ENCODE data around the gene SORL1-AS1.
A peak's percentile ranks its signal among the peaks of the same experiment; 100 is the strongest.

The SORL1-AS1 gene

GRCh38 chr11:121456816-121457431 is 4.2 kb upstream of the SORL1-AS1 start:
- DNase-seq (ENCODE audit: low read depth, low spot score) = no peak
- Histone ChIP-seq H3K36me3 (ENCODE audit: insufficient read depth, insufficient read length, low read length) (no peaks in the 10 kb centered on the region), H3K27me3 (ENCODE audit: insufficient read depth, insufficient read length) (no peaks in the 10 kb centered on the region), H3K4me1 (ENCODE audit: insufficient read depth, insufficient read length) (peaks cover 2% of the 10 kb centered on the region), H3K4me3 (ENCODE audit: insufficient read length, low read depth) (no peak overlapping the region), H3K9me3 (ENCODE audit: insufficient read depth, low read length) (no peaks in the 10 kb centered on the region), H3K9ac (ENCODE audit: insufficient read length, low read depth) (no peak overlapping the region)
- TF ChIP-seq ZNF274 (IDR thresholded peaks at IDR 0.05; ENCODE audit: low read depth, low read length) = no peak
- no peak for TF ChIP-seq SUZ12 (IDR thresholded peaks at IDR 0.05; ENCODE audit: extremely low read depth, insufficient read depth, insufficient read length)
- no peak for TF ChIP-seq YY1 (IDR thresholded peaks at IDR 0.05; ENCODE audit: insufficient read depth, insufficient read length)

- no peaks in the 10 kb centered on the region for H3K9me3 ChIP-seq (ENCODE audit: insufficient read depth, low read length)
- H3K4me1 ChIP-seq (ENCODE audit: insufficient read depth, insufficient read length) = peaks cover 2% of the 10 kb centered on the region
- TF ChIP-seq SUZ12 (IDR thresholded peaks at IDR 0.05; ENCODE audit: extremely low read depth, insufficient read depth, insufficient read length) = no peak
- no peak for TF ChIP-seq ZNF274 (IDR thresholded peaks at IDR 0.05; ENCODE audit: low read depth, low read length)
- no peak for TF ChIP-seq YY1 (IDR thresholded peaks at IDR 0.05; ENCODE audit: insufficient read depth, insufficient read length)
- H3K9ac ChIP-seq (ENCODE audit: insufficient read length, low read depth) = no peak overlapping the region
- no peak overlapping the region for H3K4me3 ChIP-seq (ENCODE audit: insufficient read length, low read depth)
- H3K27me3 ChIP-seq (ENCODE audit: insufficient read depth, insufficient read length) = peaks cover 4% of the 10 kb centered on the region
- no peaks in the 10 kb centered on the region for H3K36me3 ChIP-seq (ENCODE audit: insufficient read depth, insufficient read length, low read length)
- no peak for DNase-seq (ENCODE audit: low read depth, low spot score)
Observed at GRCh38 chr11:121456151-121456550, 3.4 kb upstream of the SORL1-AS1 start.

GRCh38 chr11:121455115-121455514 is 2.3 kb upstream of the SORL1-AS1 start:
- Histone ChIP-seq H3K4me1 (ENCODE audit: insufficient read depth, insufficient read length) (no peaks in the 10 kb centered on the region), H3K9ac (ENCODE audit: insufficient read length, low read depth) (no peak overlapping the region), H3K36me3 (ENCODE audit: insufficient read depth, insufficient read length, low read length) (no peaks in the 10 kb centered on the region), H3K27me3 (ENCODE audit: insufficient read depth, insufficient read length) (peaks cover 11% of the 10 kb centered on the region), H3K4me3 (ENCODE audit: insufficient read length, low read depth) (no peak overlapping the region), H3K9me3 (ENCODE audit: insufficient read depth, low read length) (no peaks in the 10 kb centered on the region)
- no peak for DNase-seq (ENCODE audit: low read depth, low spot score)
- TF ChIP-seq SUZ12 (IDR thresholded peaks at IDR 0.05; ENCODE audit: extremely low read depth, insufficient read depth, insufficient read length) = no peak
- no peak for TF ChIP-seq ZNF274 (IDR thresholded peaks at IDR 0.05; ENCODE audit: low read depth, low read length)
- TF ChIP-seq YY1 (IDR thresholded peaks at IDR 0.05; ENCODE audit: insufficient read depth, insufficient read length) = no peak

DNA sequence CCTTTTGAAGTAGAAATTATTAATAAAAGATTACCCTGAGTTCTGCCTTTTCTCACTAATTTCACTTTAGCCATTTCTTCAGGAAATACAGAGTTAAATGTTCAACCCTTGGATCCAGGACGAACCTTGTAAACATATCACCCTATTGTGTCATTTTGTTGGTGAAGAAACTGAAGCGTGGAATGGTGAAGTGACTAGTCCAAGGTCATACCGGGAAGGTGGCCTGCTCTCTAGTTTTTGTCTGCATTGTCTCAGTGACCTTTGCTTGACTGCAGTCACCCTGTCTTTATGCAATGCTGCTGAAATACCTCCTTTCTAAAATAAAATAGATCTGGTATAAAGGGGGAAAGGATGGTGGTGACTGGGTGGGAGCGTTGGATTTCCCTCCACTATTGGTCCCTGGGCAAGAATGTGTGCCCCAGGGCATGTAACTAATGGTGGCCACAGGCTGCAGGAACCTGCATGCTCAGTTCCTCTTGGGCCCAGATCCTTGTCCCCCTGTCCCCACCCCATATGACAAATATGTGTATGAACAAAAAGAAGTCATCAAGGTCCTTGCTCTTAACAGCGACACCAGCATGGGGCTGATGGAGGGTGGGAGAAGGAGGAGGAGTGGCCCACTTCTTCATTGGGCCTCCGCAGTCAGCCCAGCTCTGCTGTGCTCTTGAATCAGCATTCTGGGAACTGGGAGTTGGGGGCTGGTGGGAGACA is 977 bp upstream of the SORL1-AS1 start:
- no peaks in the 10 kb centered on the region for H3K9me3 ChIP-seq (ENCODE audit: insufficient read depth, low read length)
- H3K27me3 ChIP-seq (ENCODE audit: insufficient read depth, insufficient read length) = peaks cover 11% of the 10 kb centered on the region
- no peaks in the 10 kb centered on the region for H3K4me1 ChIP-seq (ENCODE audit: insufficient read depth, insufficient read length)
- no peaks in the 10 kb centered on the region for H3K36me3 ChIP-seq (ENCODE audit: insufficient read depth, insufficient read length, low read length)
- TF ChIP-seq YY1 (IDR thresholded peaks at IDR 0.05; ENCODE audit: insufficient read depth, insufficient read length) = no peak
- TF ChIP-seq SUZ12 (IDR thresholded peaks at IDR 0.05; ENCODE audit: extremely low read depth, insufficient read depth, insufficient read length) = no peak
- no peak for TF ChIP-seq ZNF274 (IDR thresholded peaks at IDR 0.05; ENCODE audit: low read depth, low read length)
- DNase-seq (ENCODE audit: low read depth, low spot score) = no peak
- no peak overlapping the region for H3K9ac ChIP-seq (ENCODE audit: insufficient read length, low read depth)
- no peak overlapping the region for H3K4me3 ChIP-seq (ENCODE audit: insufficient read length, low read depth)

DNA sequence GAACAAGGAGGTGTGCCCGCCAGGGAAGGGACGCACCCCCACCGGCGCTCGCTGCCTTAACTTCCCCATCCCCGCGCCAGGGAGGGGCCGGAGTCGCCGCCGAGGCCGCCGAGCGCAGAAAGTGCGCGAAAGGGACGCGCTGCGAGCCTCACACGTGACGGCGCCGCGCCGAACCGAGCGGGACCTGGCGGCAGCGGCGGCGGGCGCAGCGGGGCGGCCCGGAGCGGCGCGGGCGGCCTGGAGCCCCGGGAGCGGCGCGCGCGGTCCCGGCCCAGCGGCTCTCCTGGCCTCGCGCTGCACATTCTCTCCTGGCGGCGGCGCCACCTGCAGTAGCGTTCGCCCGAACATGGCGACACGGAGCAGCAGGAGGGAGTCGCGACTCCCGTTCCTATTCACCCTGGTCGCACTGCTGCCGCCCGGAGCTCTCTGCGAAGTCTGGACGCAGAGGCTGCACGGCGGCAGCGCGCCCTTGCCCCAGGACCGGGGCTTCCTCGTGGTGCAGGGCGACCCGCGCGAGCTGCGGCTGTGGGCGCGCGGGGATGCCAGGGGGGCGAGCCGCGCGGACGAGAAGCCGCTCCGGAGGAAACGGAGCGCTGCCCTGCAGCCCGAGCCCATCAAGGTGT is 670 bp downstream of the SORL1-AS1 start, which contains the start of gene SORL1:
SORL1 (plus strand) TSS at position 329 of the 623 bp plus-strand sequence; CDS start at position 347, 18 bp downstream.
- H3K36me3 ChIP-seq (ENCODE audit: insufficient read depth, insufficient read length, low read length) = no peaks in the 10 kb centered on the region
- H3K4me1 ChIP-seq (ENCODE audit: insufficient read depth, insufficient read length) = no peaks in the 10 kb centered on the region
- H3K27me3 ChIP-seq (ENCODE audit: insufficient read depth, insufficient read length) = peaks cover 11% of the 10 kb centered on the region
- peak within 1 kb of the TSS; percentile 81 for H3K4me3 ChIP-seq (ENCODE audit: insufficient read length, low read depth)
- TF ChIP-seq YY1 (IDR thresholded peaks at IDR 0.05; ENCODE audit: insufficient read depth, insufficient read length) (peak; percentile 25), SUZ12 (IDR thresholded peaks at IDR 0.05; ENCODE audit: extremely low read depth, insufficient read depth, insufficient read length) (no peak), ZNF274 (IDR thresholded peaks at IDR 0.05; ENCODE audit: low read depth, low read length) (no peak)
- H3K9me3 ChIP-seq (ENCODE audit: insufficient read depth, low read length) = no peaks in the 10 kb centered on the region
- DNase-seq (ENCODE audit: low read depth, low spot score) = peak; percentile 67
- H3K9ac ChIP-seq (ENCODE audit: insufficient read length, low read depth) = peak within 1 kb of the TSS; percentile 78

DNA sequence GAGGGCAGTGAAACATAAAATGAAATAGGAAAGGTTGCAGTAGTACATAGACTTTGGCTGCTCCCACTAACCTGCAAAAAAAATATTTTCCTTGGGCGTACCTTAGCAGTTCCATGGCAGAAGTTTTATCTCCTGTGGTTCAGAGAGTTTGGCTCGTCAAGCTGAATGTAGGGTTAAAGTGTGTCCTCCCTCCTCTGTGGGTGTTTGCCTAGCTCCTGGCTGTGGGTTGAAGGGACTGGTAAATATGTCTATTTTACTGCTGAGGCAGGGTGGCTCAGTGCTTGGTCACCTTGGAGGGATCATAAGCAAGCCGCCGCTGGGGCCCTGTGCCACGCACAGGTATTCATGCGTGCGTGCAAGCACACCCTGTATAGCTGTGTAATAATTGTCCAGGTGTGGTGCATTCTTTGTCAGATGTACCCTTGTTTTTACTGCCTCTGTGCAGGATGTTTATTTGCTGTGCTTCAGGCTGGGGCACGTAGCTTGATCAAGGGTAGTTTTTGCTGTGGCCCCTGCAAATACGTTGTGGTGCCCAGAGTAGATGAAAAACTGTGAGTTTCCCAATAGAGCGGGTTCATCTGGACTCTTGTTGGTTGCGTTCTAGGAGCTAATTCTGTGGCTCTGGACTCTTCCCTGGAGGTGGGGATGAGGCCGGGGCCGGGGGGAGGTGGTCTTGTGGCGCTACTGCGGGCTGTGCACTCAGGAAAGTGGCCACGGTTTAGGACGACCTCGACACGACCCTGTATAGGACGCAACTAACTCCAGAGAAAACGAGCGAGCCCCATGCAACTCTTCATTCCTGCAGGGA is 1.4 kb downstream of the SORL1-AS1 start:
- no peak for DNase-seq (ENCODE audit: low read depth, low spot score)
- H3K9ac ChIP-seq (ENCODE audit: insufficient read length, low read depth) = peak overlapping the region; percentile 78
- no peaks in the 10 kb centered on the region for H3K36me3 ChIP-seq (ENCODE audit: insufficient read depth, insufficient read length, low read length)
- no peaks in the 10 kb centered on the region for H3K4me1 ChIP-seq (ENCODE audit: insufficient read depth, insufficient read length)
- TF ChIP-seq ZNF274 (IDR thresholded peaks at IDR 0.05; ENCODE audit: low read depth, low read length) = no peak
- TF ChIP-seq SUZ12 (IDR thresholded peaks at IDR 0.05; ENCODE audit: extremely low read depth, insufficient read depth, insufficient read length) = no peak
- TF ChIP-seq YY1 (IDR thresholded peaks at IDR 0.05; ENCODE audit: insufficient read depth, insufficient read length) = no peak
- H3K4me3 ChIP-seq (ENCODE audit: insufficient read length, low read depth) = peak overlapping the region; percentile 81
- H3K9me3 ChIP-seq (ENCODE audit: insufficient read depth, low read length) = no peaks in the 10 kb centered on the region
- H3K27me3 ChIP-seq (ENCODE audit: insufficient read depth, insufficient read length) = peaks cover 11% of the 10 kb centered on the region

Data from NT2/D1 (cell line).